H1 (cell line): ENCODE measurements around the gene CENPO. TPM values are rescaled to one million over a fixed set of nuclear protein-coding genes. Genes with fewer than 3 reads are reported as not detected.

ENCODE experiments used
- BCL11A ChIP-seq, 2 experiments: IDR thresholded peaks; one replicate each; pipeline ENCODE4 v1.6.1; 2011; ENCODE audit warnings: low read depth in 2 of 2, low read length in 2 of 2, mild to moderate bottlenecking in 2 of 2
- CEBPB ChIP-seq: IDR thresholded peaks from 2 replicates; pipeline ENCODE4 v1.6.1; 2012; ENCODE audit warnings: low read depth, low read length
- CREB1 ChIP-seq: IDR thresholded peaks from 2 replicates; pipeline ENCODE4 v1.6.1; 2012; ENCODE audit warnings: inconsistent platforms
- GTF2F1 ChIP-seq: IDR thresholded peaks from 2 replicates; pipeline ENCODE4 v1.6.1; 2012; ENCODE audit warnings: low read depth, low read length, improper control_type of control experiment, borderline replicate concordance
- JUND ChIP-seq: IDR thresholded peaks from 2 replicates; pipeline ENCODE4 v1.6.1; 2011; ENCODE audit warnings: mild to moderate bottlenecking, improper control_type of control experiment, low read length
- RAD21 ChIP-seq, 2 experiments: IDR thresholded peaks in 1 of 2; conservative IDR thresholded peaks in 1 of 2; 2 replicates each; pipeline ENCODE4 v1.6.1; 2011; ENCODE audit warnings: low read depth in 2 of 2, low read length in 2 of 2, improper control_type of control experiment in 1 of 2, inconsistent platforms in 1 of 2, mild to moderate bottlenecking in 1 of 2, moderate library complexity in 1 of 2
- SP2 ChIP-seq: IDR thresholded peaks from 2 replicates; pipeline ENCODE4 v1.6.1; 2012; ENCODE audit warnings: mild to moderate bottlenecking, low read length, inconsistent platforms
- TAF7 ChIP-seq: optimal IDR thresholded peaks from 2 replicates; pipeline ENCODE3; 2011; ENCODE audit warnings: low read depth, mild to moderate bottlenecking, inconsistent platforms, low read length, moderate library complexity, borderline replicate concordance
- polyA plus RNA-seq, 7 experiments: library from polyadenylated mRNA; depleted of rRNA in 3 of 7; stranded (reverse) in 5 of 7; unstranded in 2 of 7; fragments of >200 nt in 5 of 7; fragments of 200-250 nt in 2 of 7; gene quantifications; 1 replicate in 5 of 7; 2 replicates in 1 of 7; 4 replicates in 1 of 7; pipeline versions ENCODE4 v1.2.1 to v1.2.3, GENCODE V29; 2011 to 2013; ENCODE audit warnings: missing spikeins in 2 of 7, mixed read lengths in 2 of 7
- total RNA-seq: library from RNA; stranded (reverse); fragmentation: NEBNext Ultra II Directional; extraction: Animal tissue kit (Norgen Biotek cat#: 25700); gene quantifications from 2 replicates; pipeline ENCODE4 v1.2.1, GENCODE V29; 2021

Gene CENPO
- total and polyA plus RNA-seq, 2 of the 8 experiments (the other 6 are each of a cell fraction or from before 2014, with no cell fraction given), result 34.4 to 46.3 TPM

- TF ChIP-seq CREB1 (no peak), SP2 (no peak), TAF7 (no peak), GTF2F1 (no peak), BCL11A (IDR thresholded peaks at IDR 0.05; ENCODE audit: low read depth in 2 of 2, low read length in 2 of 2) (no peak), CEBPB (no peak), RAD21 (IDR thresholded peaks at IDR 0.05 in 1 of 2, conservative IDR thresholded peaks at IDR 0.05 in 1 of 2; ENCODE audit: low read depth in 2 of 2, low read length in 2 of 2) (no peak), JUND (no peak)
Measured at GRCh38 chr2:24866946-24867345, 73.7 kb downstream of the CENPO start (continued).
